Left ventricle myocardium superior (tissue), 1 donor: Measurements from ENCODE around the gene HOXA2. TPM values are rescaled to one million over a fixed set of nuclear protein-coding genes. Genes with fewer than 3 reads are reported as not detected.
A peak's percentile ranks its signal among the peaks of the same experiment; 100 is the strongest.

Experiments
- ATAC-seq: fragments of 200-7000 bp; cut with Tn5 transposase; one replicate; pipeline ENCODE4 v1.9.1; 2020; ENCODE audit warnings: mild to moderate bottlenecking, moderate library complexity
- DNase-seq: peaks from one replicate; pipeline ENCODE4 v3.0.0-alpha.2; 2020
- intact Hi-C: fragments of 100-400 bp; cut with micrococcal nuclease; formaldehyde crosslinking; loops from one replicate; pipeline ENCODE4 v1.11.0; 2022
- total RNA-seq: library from RNA; stranded (reverse); fragmentation: NEBNext Ultra II Directional; extraction: Animal tissue kit (Norgen Biotek cat#: 25700); gene quantifications from one replicate; pipeline ENCODE4 v1.2.1, GENCODE V29; 2021
- donor health status: DM: no; HTN: yes; CAD: no; lungs with severe emphysema.

Gene HOXA2
- total RNA-seq, 1 donor from 2014 or later = 0.12 TPM

- intact Hi-C loops = no loop called here
- no peak for DNase-seq
- no peak for ATAC-seq
These were observed 12.9 kb upstream of the HOXA2 start for GRCh38 chr7:27115221-27116026.

- DNase-seq (no peak), ATAC-seq (no peak)
- intact Hi-C loops = no loop called here
These were observed 12.4 kb upstream of the HOXA2 start for GRCh38 chr7:27114881-27115220.

GRCh38 chr7:27113991-27114769 is 11.7 kb upstream of the HOXA2 start:
- no peak for DNase-seq
- no peak for ATAC-seq
- intact Hi-C loops = no loop called here

GRCh38 chr7:27112955-27113949 is 10.8 kb upstream of the HOXA2 start:
- DNase-seq (no peak), ATAC-seq (no peak)
- intact Hi-C loops = no loop called here

GRCh38 chr7:27112361-27112760 is 9.9 kb upstream of the HOXA2 start:
- DNase-seq = no peak
- ATAC-seq = no peak
- intact Hi-C loops = no loop called here

- no peak for DNase-seq
- no peak for ATAC-seq
- intact Hi-C loops = no loop called here
These were observed 9.3 kb upstream of the HOXA2 start for GRCh38 chr7:27111751-27112277.

GRCh38 chr7:27111042-27111750 is 8.7 kb upstream of the HOXA2 start:
- DNase-seq (no peak), ATAC-seq (no peak)
- intact Hi-C loops = no loop called here

GRCh38 chr7:27110186-27111031 is 7.9 kb upstream of the HOXA2 start:
- intact Hi-C loops = no loop called here
- ATAC-seq (no peak), DNase-seq (no peak)

GRCh38 chr7:27109466-27110185 is 7.1 kb upstream of the HOXA2 start:
- DNase-seq (no peak), ATAC-seq (no peak)
- intact Hi-C loops = no loop called here

- DNase-seq = no peak
- intact Hi-C loops = no loop called here
- peak; percentile 30 for ATAC-seq
These were observed 6.1 kb upstream of the HOXA2 start for GRCh38 chr7:27108390-27109127.

- no peak for DNase-seq
- no peak for ATAC-seq
- intact Hi-C loops = no loop called here
These were observed 5.2 kb upstream of the HOXA2 start for GRCh38 chr7:27107391-27108381.

- DNase-seq (no peak), ATAC-seq (no peak)
- intact Hi-C loops = no loop called here
These were observed 4.4 kb upstream of the HOXA2 start for GRCh38 chr7:27106901-27107240.

- intact Hi-C loops = no loop called here
- no peak for DNase-seq
- no peak for ATAC-seq
These were observed 3.9 kb upstream of the HOXA2 start for GRCh38 chr7:27106181-27106900.

GRCh38 chr7:27105301-27106031 is 3.0 kb upstream of the HOXA2 start:
- ATAC-seq (no peak), DNase-seq (no peak)
- intact Hi-C loops = no loop called here
